Measurements from ENCODE around the gene CDC73.

CDC73 gene

GRCh38 chr1:193189442-193190095, 67.7 kb downstream of the CDC73 start:
- no peak overlapping the region for H3K27ac ChIP-seq (ENCODE audit: low read depth, low read length)
- H3K4me2 ChIP-seq (ENCODE audit: low read depth, low read length, poor library complexity, severe bottlenecking) = no peak overlapping the region
- peaks cover 79% of the 10 kb centered on the region for H3K79me2 ChIP-seq (ENCODE audit: insufficient read depth, low read length)
- TF ChIP-seq, protein P1, sequence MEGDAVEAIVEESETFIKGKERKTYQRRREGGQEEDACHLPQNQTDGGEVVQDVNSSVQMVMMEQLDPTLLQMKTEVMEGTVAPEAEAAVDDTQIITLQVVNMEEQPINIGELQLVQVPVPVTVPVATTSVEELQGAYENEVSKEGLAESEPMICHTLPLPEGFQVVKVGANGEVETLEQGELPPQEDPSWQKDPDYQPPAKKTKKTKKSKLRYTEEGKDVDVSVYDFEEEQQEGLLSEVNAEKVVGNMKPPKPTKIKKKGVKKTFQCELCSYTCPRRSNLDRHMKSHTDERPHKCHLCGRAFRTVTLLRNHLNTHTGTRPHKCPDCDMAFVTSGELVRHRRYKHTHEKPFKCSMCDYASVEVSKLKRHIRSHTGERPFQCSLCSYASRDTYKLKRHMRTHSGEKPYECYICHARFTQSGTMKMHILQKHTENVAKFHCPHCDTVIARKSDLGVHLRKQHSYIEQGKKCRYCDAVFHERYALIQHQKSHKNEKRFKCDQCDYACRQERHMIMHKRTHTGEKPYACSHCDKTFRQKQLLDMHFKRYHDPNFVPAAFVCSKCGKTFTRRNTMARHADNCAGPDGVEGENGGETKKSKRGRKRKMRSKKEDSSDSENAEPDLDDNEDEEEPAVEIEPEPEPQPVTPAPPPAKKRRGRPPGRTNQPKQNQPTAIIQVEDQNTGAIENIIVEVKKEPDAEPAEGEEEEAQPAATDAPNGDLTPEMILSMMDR (IDR thresholded peaks at IDR 0.05; ENCODE audit: insufficient read depth, low read length, poor library complexity, severe bottlenecking) = no peak
- no peak for TF ChIP-seq EZH2phosphoT487 (conservative IDR thresholded peaks at IDR 0.05; ENCODE audit: low read length)
- H3K9me2 ChIP-seq (replicated peaks; ENCODE audit: insufficient read depth, low read length) = no peaks in the 10 kb centered on the region
- no peak overlapping the region for H3K4me3 ChIP-seq (ENCODE audit: insufficient read depth, low read length, poor library complexity, severe bottlenecking)
- H2AFZ ChIP-seq (ENCODE audit: low read depth, low read length, severe bottlenecking) = no peak overlapping the region
- peaks cover 4% of the 10 kb centered on the region; the same call in 1 of the 2 replicates for H3K9me3 ChIP-seq (ENCODE audit: insufficient read depth, low read length)
- no peaks in the 10 kb centered on the region for H3K27me3 ChIP-seq (ENCODE audit: low read length)
- H4K20me1 ChIP-seq (ENCODE audit: low read depth, low read length) = no peaks in the 10 kb centered on the region
- H3K9ac ChIP-seq (ENCODE audit: low read length) = no peak overlapping the region
- no peaks in the 10 kb centered on the region; the same call in 1 of the 2 replicates for H3F3A ChIP-seq (ENCODE audit: insufficient read depth)
- peaks cover 20% of the 10 kb centered on the region; the same call in 1 of the 2 replicates for H3K36me3 ChIP-seq (ENCODE audit: low read length)

- Histone ChIP-seq H2AFZ (ENCODE audit: low read depth, low read length, severe bottlenecking) (no peak overlapping the region), H3K27ac (ENCODE audit: low read depth, low read length) (no peak overlapping the region), H3K9me3 (ENCODE audit: insufficient read depth, low read length) (peaks cover 4% of the 10 kb centered on the region; the same call in 1 of the 2 replicates), H3K27me3 (ENCODE audit: low read length) (no peaks in the 10 kb centered on the region), H3K4me2 (ENCODE audit: low read depth, low read length, poor library complexity, severe bottlenecking) (no peak overlapping the region), H3F3A (ENCODE audit: insufficient read depth) (no peaks in the 10 kb centered on the region), H4K20me1 (ENCODE audit: low read depth, low read length) (no peaks in the 10 kb centered on the region), H3K4me3 (ENCODE audit: insufficient read depth, low read length, poor library complexity, severe bottlenecking) (no peak overlapping the region), H3K79me2 (ENCODE audit: insufficient read depth, low read length) (peaks cover 81% of the 10 kb centered on the region), H3K9ac (ENCODE audit: low read length) (no peak overlapping the region), H3K9me2 (replicated peaks; ENCODE audit: insufficient read depth, low read length) (no peaks in the 10 kb centered on the region), H3K36me3 (ENCODE audit: low read length) (peaks cover 23% of the 10 kb centered on the region)
- TF ChIP-seq EZH2phosphoT487 (conservative IDR thresholded peaks at IDR 0.05; ENCODE audit: low read length) = no peak
Measured at GRCh38 chr1:193190096-193190744, 68.4 kb downstream of the CDC73 start.

DNA sequence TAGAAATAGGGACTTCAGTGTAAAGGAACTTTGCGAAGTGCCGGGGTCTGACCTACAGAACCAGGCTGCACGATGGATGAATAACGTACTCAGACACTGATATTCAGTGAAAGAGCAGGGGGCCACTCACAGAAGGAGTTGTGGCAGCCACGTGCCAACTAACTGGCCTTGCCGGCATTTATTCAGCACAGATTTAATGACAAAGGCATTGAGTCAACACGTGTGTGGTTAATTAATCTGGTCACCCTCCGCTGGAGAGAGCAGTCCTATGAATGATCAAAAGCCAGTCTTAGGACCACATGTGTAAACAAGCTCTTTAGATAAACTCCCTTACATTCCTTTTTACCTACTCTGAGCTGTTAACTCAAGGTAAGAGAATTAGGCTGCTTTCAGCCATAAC, 70.8 kb downstream of the CDC73 start:
- H3F3A ChIP-seq (ENCODE audit: insufficient read depth) = no peaks in the 10 kb centered on the region
- TF ChIP-seq, protein P1 (IDR thresholded peaks at IDR 0.05; ENCODE audit: insufficient read depth, low read length, poor library complexity, severe bottlenecking) = no peak
- TF ChIP-seq EZH2phosphoT487 (conservative IDR thresholded peaks at IDR 0.05; ENCODE audit: low read length) = no peak
- H3K36me3 ChIP-seq (ENCODE audit: low read length) = peaks cover 24% of the 10 kb centered on the region
- H4K20me1 ChIP-seq (ENCODE audit: low read depth, low read length) = no peaks in the 10 kb centered on the region
- H3K9me2 ChIP-seq (replicated peaks; ENCODE audit: insufficient read depth, low read length) = no peaks in the 10 kb centered on the region
- no peaks in the 10 kb centered on the region for H3K27me3 ChIP-seq (ENCODE audit: low read length)
- H3K79me2 ChIP-seq (ENCODE audit: insufficient read depth, low read length) = peaks cover 84% of the 10 kb centered on the region
- H3K9ac ChIP-seq (ENCODE audit: low read length) = no peak overlapping the region
- no peak overlapping the region for H2AFZ ChIP-seq (ENCODE audit: low read depth, low read length, severe bottlenecking)
- H3K4me2 ChIP-seq (ENCODE audit: low read depth, low read length, poor library complexity, severe bottlenecking) = no peak overlapping the region
- H3K4me3 ChIP-seq (ENCODE audit: insufficient read depth, low read length, poor library complexity, severe bottlenecking) = no peak overlapping the region
- H3K27ac ChIP-seq (ENCODE audit: low read depth, low read length) = no peak overlapping the region
- peaks cover 4% of the 10 kb centered on the region; the same call in 1 of the 2 replicates for H3K9me3 ChIP-seq (ENCODE audit: insufficient read depth, low read length)

GRCh38 chr1:193199940-193200339, 78.1 kb downstream of the CDC73 start:
- Histone ChIP-seq H3K36me3 (ENCODE audit: low read length) (peaks cover 16% of the 10 kb centered on the region), H2AFZ (ENCODE audit: low read depth, low read length, severe bottlenecking) (no peak overlapping the region), H3K4me3 (ENCODE audit: insufficient read depth, low read length, poor library complexity, severe bottlenecking) (no peak overlapping the region), H3K4me2 (ENCODE audit: low read depth, low read length, poor library complexity, severe bottlenecking) (no peak overlapping the region), H3K9ac (ENCODE audit: low read length) (no peak overlapping the region), H3K9me3 (ENCODE audit: insufficient read depth, low read length) (no peaks in the 10 kb centered on the region), H3K79me2 (ENCODE audit: insufficient read depth, low read length) (peaks cover 48% of the 10 kb centered on the region), H3K9me2 (replicated peaks; ENCODE audit: insufficient read depth, low read length) (no peaks in the 10 kb centered on the region), H4K20me1 (ENCODE audit: low read depth, low read length) (no peaks in the 10 kb centered on the region), H3K27ac (ENCODE audit: low read depth, low read length) (no peak overlapping the region), H3K27me3 (ENCODE audit: low read length) (no peaks in the 10 kb centered on the region), H3F3A (ENCODE audit: insufficient read depth) (no peaks in the 10 kb centered on the region)
- no peak for TF ChIP-seq EZH2phosphoT487 (conservative IDR thresholded peaks at IDR 0.05; ENCODE audit: low read length)
- TF ChIP-seq, protein P1 (IDR thresholded peaks at IDR 0.05; ENCODE audit: insufficient read depth, low read length, poor library complexity, severe bottlenecking) = no peak

All from SU-DHL-6 (cell line).